DND-41 (cell line): Measurements from ENCODE around the gene SDCBP2.

Experiments used
- ATAC-seq: fragments of 200-7000 bp; cut with Tn5 transposase; 3 replicates; pipeline ENCODE4 v1.9.1; 2021; ENCODE audit warnings: low read depth; ENCODE audit not compliant: insufficient read depth
- DNase-seq: peaks from one replicate; pipeline ENCODE4 v3.0.0-alpha.2; 2020
- H2AFZ ChIP-seq: 2 replicates; pipeline ENCODE4 v1.6.0; 2012; ENCODE audit warnings: low read depth, low read length
- H3K27ac ChIP-seq: 2 replicates; pipeline ENCODE4 v1.5.1; 2012; ENCODE audit warnings: low read length, inconsistent platforms
- H3K27me3 ChIP-seq: fragments of 200-600 bp; sonication (generic); 2 replicates; pipeline ENCODE4 v1.6.0; 2012; ENCODE audit warnings: low read length, mild to moderate bottlenecking, inconsistent platforms; ENCODE audit not compliant: insufficient read depth, poor library complexity
- H3K36me3 ChIP-seq: 2 replicates; pipeline ENCODE4 v1.5.1; 2012; ENCODE audit warnings: low read length, inconsistent platforms; ENCODE audit not compliant: insufficient read depth
- H3K4me1 ChIP-seq: 2 replicates; pipeline ENCODE4 v1.5.1; 2012; ENCODE audit warnings: mild to moderate bottlenecking, low read length; ENCODE audit not compliant: insufficient read depth
- H3K4me2 ChIP-seq: 2 replicates; pipeline ENCODE4 v1.6.0; 2012; ENCODE audit warnings: mild to moderate bottlenecking, moderate library complexity, low read length, inconsistent platforms; ENCODE audit not compliant: insufficient read depth
- H3K4me3 ChIP-seq, 2 experiments: fragments of 200-600 bp in 1 of 2; shearing (Covaris generic) in 1 of 2; 2 replicates each; pipeline ENCODE4 v1.5.1; 2012 to 2016; ENCODE audit warnings: inconsistent platforms in 2 of 2, low read length in 2 of 2, mild to moderate bottlenecking in 2 of 2, low read depth in 1 of 2, moderate library complexity in 1 of 2
- H3K79me2 ChIP-seq: 2 replicates; pipeline ENCODE4 v1.6.0; 2012; ENCODE audit warnings: low read length, inconsistent platforms; ENCODE audit not compliant: insufficient read depth
- H3K9ac ChIP-seq: 2 replicates; pipeline ENCODE4 v1.6.0; 2012; ENCODE audit warnings: low read depth, mild to moderate bottlenecking, inconsistent platforms, low read length, moderate library complexity
- H3K9me3 ChIP-seq: 2 replicates; pipeline ENCODE4 v1.5.1; 2012; ENCODE audit warnings: low read length, moderate library complexity, mild to moderate bottlenecking, inconsistent platforms; ENCODE audit not compliant: insufficient read depth, severe bottlenecking
- H4K20me1 ChIP-seq: 2 replicates; pipeline ENCODE4 v1.6.0; 2012; ENCODE audit warnings: low read length; ENCODE audit not compliant: insufficient read depth
- EZH2 ChIP-seq: IDR thresholded peaks from 3 replicates; pipeline ENCODE4 v1.6.1; 2012; ENCODE audit warnings: borderline replicate concordance, low read depth, mild to moderate bottlenecking, moderate library complexity, low read length, inconsistent platforms; ENCODE audit not compliant: severe bottlenecking
- TF ChIP-seq, protein P1 (sequence below): IDR thresholded peaks from 2 replicates; pipeline ENCODE4 v1.5.1; 2012; ENCODE audit warnings: borderline replicate concordance, low read length, moderate library complexity, mild to moderate bottlenecking; ENCODE audit not compliant: poor library complexity, severe bottlenecking; ENCODE audit errors: extremely low read depth

SDCBP2 gene

DNA sequence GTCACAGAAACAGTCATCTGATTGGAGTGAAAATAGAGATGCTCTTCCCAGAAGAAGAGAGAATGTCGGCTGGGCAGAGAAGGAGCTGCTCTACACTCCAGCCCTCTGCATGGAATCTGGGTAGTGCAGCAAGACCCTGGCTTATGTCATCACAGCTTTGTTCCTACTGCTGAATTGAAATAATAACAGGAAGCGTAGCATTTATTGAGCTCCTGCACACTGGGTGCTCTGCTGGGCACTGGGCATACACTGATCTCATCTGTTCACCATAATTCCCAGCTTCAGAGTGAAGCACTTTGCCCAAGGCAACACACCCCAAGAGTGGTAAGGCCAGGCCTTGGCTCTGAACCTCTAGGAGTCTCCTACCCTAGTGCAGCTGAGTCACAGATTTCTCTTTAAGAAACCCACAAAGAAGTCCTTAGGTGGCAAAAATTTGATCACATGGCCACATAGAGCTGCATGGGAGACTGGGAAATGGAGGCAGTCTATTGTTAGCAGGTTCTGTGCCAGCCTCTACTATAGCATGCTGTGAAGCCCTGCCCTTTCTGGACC, 3.9 kb upstream of the SDCBP2 start:
- no peak for ATAC-seq
- peaks cover 60% of the 10 kb centered on the region for H3K36me3 ChIP-seq

DNA sequence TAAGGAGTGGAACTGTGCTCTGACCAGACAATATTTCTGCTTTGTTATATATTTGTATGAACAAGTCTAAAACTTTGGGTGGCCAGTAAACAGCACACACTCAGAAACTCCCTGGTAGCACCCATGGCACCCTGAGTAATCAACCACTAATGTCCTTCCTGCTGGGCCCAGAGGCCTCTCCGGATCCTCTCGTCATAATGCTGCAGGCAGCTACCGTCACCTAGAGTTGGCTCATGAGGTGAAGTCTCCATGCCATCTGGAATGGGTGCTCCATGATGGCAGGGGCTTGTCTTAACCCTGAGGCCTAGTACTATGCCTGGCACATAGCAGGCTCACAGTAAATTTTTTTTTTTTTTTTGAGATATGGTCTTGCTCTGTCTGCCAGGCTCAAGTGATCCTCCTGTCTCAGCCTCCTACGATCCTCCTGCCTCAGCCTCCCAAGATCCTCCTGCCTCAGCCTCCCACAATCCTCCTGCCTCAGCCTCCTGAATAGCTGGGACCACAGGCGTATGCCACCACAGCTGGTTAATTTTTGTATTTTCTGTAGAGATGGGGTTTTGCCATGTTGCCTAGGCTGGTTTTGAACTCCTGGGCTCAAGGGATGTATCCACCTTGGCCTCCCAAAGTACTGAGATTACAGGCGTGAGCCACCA, 3.0 kb upstream of the SDCBP2 start:
- Histone ChIP-seq H3K36me3 (peaks cover 58% of the 10 kb centered on the region), H3K9me3 (no peaks in the 10 kb centered on the region), H3K4me3 (no peak overlapping the region), H3K4me2 (no peak overlapping the region), H3K27me3 (no peaks in the 10 kb centered on the region), H3K27ac (no peak overlapping the region), H3K79me2 (peaks cover 61% of the 10 kb centered on the region), H3K4me1 (peaks cover 20% of the 10 kb centered on the region), H4K20me1 (peaks cover 80% of the 10 kb centered on the region), H3K9ac (no peak overlapping the region), H2AFZ (no peak overlapping the region)
- no peak for TF ChIP-seq EZH2
- TF ChIP-seq, protein P1, sequence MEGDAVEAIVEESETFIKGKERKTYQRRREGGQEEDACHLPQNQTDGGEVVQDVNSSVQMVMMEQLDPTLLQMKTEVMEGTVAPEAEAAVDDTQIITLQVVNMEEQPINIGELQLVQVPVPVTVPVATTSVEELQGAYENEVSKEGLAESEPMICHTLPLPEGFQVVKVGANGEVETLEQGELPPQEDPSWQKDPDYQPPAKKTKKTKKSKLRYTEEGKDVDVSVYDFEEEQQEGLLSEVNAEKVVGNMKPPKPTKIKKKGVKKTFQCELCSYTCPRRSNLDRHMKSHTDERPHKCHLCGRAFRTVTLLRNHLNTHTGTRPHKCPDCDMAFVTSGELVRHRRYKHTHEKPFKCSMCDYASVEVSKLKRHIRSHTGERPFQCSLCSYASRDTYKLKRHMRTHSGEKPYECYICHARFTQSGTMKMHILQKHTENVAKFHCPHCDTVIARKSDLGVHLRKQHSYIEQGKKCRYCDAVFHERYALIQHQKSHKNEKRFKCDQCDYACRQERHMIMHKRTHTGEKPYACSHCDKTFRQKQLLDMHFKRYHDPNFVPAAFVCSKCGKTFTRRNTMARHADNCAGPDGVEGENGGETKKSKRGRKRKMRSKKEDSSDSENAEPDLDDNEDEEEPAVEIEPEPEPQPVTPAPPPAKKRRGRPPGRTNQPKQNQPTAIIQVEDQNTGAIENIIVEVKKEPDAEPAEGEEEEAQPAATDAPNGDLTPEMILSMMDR: no peak
- no peak for ATAC-seq
- peak; percentile 4 for DNase-seq

More for the DNA sequence above, 3.9 kb upstream of the SDCBP2 start:
- H3K27me3 ChIP-seq: no peaks in the 10 kb centered on the region
- H3K4me3 ChIP-seq: no peak overlapping the region
- TF ChIP-seq EZH2: no peak
- TF ChIP-seq, protein P1: no peak
- H2AFZ ChIP-seq: no peak overlapping the region
- H3K4me2 ChIP-seq: no peak overlapping the region
- peaks cover 52% of the 10 kb centered on the region for H3K79me2 ChIP-seq
- no peaks in the 10 kb centered on the region for H3K9me3 ChIP-seq
- peaks cover 11% of the 10 kb centered on the region for H3K4me1 ChIP-seq
- H3K9ac ChIP-seq: no peak overlapping the region
- H3K27ac ChIP-seq: no peak overlapping the region
- DNase-seq: peak; percentile 3
- H4K20me1 ChIP-seq: peaks cover 73% of the 10 kb centered on the region

DNA sequence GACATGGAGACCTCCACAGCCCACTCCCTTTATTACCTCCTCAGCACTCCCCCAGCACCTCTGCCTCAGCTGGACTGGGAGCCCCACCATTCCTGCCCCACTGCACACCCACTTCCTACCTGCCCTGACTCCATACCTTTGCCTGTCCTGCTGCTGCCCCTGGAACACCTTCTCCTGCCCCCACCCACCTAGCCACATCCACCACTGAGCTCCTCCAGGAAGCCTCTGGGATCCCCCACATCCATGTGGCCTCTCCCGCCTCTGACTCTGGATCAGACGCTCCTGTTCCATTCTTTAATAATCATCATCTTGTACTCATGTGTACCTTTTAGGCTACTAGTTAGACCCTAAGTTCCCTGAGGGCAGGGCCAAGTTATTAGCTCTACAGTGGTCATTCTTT, 2.2 kb upstream of the SDCBP2 start:
- no peaks in the 10 kb centered on the region for H3K9me3 ChIP-seq
- H2AFZ ChIP-seq: no peak overlapping the region
- peaks cover 69% of the 10 kb centered on the region for H3K79me2 ChIP-seq
- peaks cover 28% of the 10 kb centered on the region for H3K4me1 ChIP-seq
- H3K4me3 ChIP-seq: no peak overlapping the region
- peaks cover 79% of the 10 kb centered on the region for H4K20me1 ChIP-seq
- DNase-seq (no peak), ATAC-seq (no peak)
- no peaks in the 10 kb centered on the region for H3K27me3 ChIP-seq
- TF ChIP-seq, protein P1: no peak
- TF ChIP-seq EZH2: no peak
- peaks cover 60% of the 10 kb centered on the region for H3K36me3 ChIP-seq
- H3K9ac ChIP-seq: no peak overlapping the region
- H3K27ac ChIP-seq: no peak overlapping the region
- no peak overlapping the region for H3K4me2 ChIP-seq
